ENCODE measurements around the gene PIF1. TPM values are rescaled to one million over a fixed set of nuclear protein-coding genes. Genes with fewer than 3 reads are reported as not detected.

PIF1 gene
- total RNA-seq, 1 donor from 2014 or later: 2.1 TPM

DNA sequence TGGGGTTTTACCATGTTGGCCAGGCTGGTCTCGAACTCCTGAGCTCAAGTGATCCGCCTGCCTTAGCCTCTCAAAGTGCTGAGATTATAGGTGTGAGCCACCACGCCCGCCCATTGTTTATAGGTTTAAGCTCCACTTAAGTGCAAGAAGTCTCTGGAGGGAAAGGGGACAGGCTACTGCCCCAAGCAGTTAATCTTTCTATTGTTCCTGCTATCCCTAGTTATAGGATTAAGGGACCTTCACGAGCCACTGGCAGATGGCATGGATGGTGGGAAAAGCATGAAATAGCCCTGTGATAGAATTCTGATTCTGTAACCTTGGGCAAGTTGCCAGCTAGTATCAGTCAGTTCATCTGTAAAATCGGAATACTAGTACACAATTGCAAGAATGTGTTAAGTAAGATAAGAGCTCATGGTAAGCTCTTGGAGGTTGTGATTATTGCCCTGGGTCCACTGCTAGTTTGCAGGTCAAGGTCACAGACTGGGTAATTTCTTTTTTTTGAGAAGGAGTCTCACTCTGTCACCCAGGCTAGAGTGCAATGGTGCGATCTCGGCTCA lies 44.8 kb downstream of the PIF1 start:
- H3K4me3 ChIP-seq (ENCODE audit: low read length in 3 of 3): no peak overlapping the region

DNA sequence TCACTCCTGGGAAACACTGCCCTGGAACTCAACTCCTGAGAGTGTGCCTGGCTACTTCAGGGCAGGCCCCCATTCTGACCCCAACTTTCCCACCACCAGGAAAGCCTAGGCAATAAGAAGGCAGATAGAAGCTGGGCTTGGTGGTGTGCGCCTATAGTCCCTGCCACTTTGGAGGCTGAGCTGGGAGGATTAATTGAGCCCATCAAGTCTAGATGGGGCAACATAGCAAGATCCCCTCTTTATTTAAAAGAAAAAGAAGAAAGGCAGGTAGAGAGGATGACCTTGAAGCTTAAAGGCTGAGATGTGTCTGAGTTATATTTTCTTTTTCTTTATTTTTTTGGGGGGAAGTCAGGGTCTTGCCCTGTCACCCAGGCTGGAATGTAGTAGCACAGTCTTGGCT lies 45.8 kb downstream of the PIF1 start:
- H3K27ac ChIP-seq (ENCODE audit: low read depth, low read length): no peak overlapping the region
- no peaks in the 10 kb centered on the region for H3K36me3 ChIP-seq (ENCODE audit: control insufficient read depth in 3 of 3, insufficient read depth in 3 of 3, low read length in 3 of 3)
- H3K9ac ChIP-seq (ENCODE audit: low read depth in 1 of 3, low read length in 3 of 3): no peak overlapping the region
- no peak overlapping the region for H3K4me3 ChIP-seq (ENCODE audit: low read length in 3 of 3)
- peaks cover 3 to 5% (median 4%) of the 10 kb centered on the region in 3 donors for H3K4me1 ChIP-seq (ENCODE audit: control insufficient read depth in 3 of 3, insufficient read depth in 3 of 3, low read length in 3 of 3)
- H3K9me3 ChIP-seq (ENCODE audit: control insufficient read depth in 3 of 3, low read length in 3 of 3): no peaks in the 10 kb centered on the region
- H3K27me3 ChIP-seq (ENCODE audit: control insufficient read depth in 3 of 3, insufficient read depth in 3 of 3, low read length in 3 of 3): peaks cover 0 to 9% (median 6%) of the 10 kb centered on the region in 3 donors

More for the DNA sequence above, 44.8 kb downstream of the PIF1 start:
- Histone ChIP-seq H3K36me3 (ENCODE audit: control insufficient read depth in 3 of 3, insufficient read depth in 3 of 3, low read length in 3 of 3) (no peaks in the 10 kb centered on the region), H3K27ac (ENCODE audit: low read depth, low read length) (no peak overlapping the region), H3K27me3 (ENCODE audit: control insufficient read depth in 3 of 3, insufficient read depth in 3 of 3, low read length in 3 of 3) (peaks cover 0 to 9% (median 6%) of the 10 kb centered on the region in 3 donors), H3K9ac (ENCODE audit: low read depth in 1 of 3, low read length in 3 of 3) (no peak overlapping the region), H3K9me3 (ENCODE audit: control insufficient read depth in 3 of 3, low read length in 3 of 3) (no peaks in the 10 kb centered on the region), H3K4me1 (ENCODE audit: control insufficient read depth in 3 of 3, insufficient read depth in 3 of 3, low read length in 3 of 3) (peaks cover 3 to 5% (median 4%) of the 10 kb centered on the region in 3 donors)

DNA sequence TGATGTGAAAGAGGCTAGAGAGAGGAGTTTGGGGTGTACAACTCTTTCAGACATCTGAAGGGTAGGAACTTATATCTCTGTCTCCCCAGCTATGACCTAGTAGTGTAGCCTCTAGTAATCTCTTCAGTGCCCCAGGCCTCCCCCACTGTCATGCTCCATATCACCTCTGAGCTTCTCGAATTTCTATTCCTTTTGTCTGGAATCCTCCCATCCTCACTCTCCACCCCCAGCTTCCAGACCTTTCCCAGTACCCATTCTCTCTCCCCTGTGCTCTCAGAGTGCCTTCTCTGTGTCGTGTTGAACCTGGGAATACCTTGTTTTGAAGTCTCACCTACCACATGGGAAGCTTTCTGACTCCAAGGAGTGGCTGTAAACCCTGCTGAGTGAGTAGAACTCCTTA lies 46.4 kb downstream of the PIF1 start:
- Histone ChIP-seq H3K27me3 (ENCODE audit: control insufficient read depth in 3 of 3, insufficient read depth in 3 of 3, low read length in 3 of 3) (peaks cover 0 to 13% (median 6%) of the 10 kb centered on the region in 3 donors), H3K4me3 (ENCODE audit: low read length in 3 of 3) (no peak overlapping the region), H3K27ac (ENCODE audit: low read depth, low read length) (no peak overlapping the region), H3K36me3 (ENCODE audit: control insufficient read depth in 3 of 3, insufficient read depth in 3 of 3, low read length in 3 of 3) (no peaks in the 10 kb centered on the region), H3K4me1 (ENCODE audit: control insufficient read depth in 3 of 3, insufficient read depth in 3 of 3, low read length in 3 of 3) (peaks cover 3 to 5% (median 4%) of the 10 kb centered on the region in 3 donors), H3K9me3 (ENCODE audit: control insufficient read depth in 3 of 3, low read length in 3 of 3) (no peaks in the 10 kb centered on the region), H3K9ac (ENCODE audit: low read depth in 1 of 3, low read length in 3 of 3) (no peak overlapping the region)

DNA sequence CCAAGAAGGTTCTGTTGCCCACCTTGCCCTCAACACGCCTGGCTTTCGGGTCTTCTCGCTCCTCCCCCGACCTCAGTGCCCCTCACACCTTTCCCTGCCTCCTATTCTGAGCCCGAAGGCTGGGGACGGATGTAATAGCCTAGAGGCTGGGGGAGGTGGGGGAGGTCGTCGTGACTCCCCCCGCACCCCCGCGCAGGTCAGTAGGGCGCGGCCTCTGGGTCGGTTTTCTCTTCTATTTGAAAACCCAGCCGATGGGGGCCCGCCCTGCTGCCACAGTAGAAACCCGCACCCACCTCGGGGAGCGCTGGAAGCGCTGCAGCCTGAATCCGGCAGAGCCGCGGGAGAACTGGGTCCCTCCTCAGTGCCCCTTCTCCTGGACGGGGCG lies 49.1 kb downstream of the PIF1 start:
- peaks cover 0 to 18% (median 6%) of the 10 kb centered on the region in 3 donors for H3K27me3 ChIP-seq (ENCODE audit: control insufficient read depth in 3 of 3, insufficient read depth in 3 of 3, low read length in 3 of 3)
- peak overlapping the region in 1 of 3 donors; percentile 60 for H3K9ac ChIP-seq (ENCODE audit: low read depth in 1 of 3, low read length in 3 of 3)
- H3K4me3 ChIP-seq (ENCODE audit: low read length in 3 of 3): peak overlapping the region; percentile 35 to 54 (median 43)
- H3K9me3 ChIP-seq (ENCODE audit: control insufficient read depth in 3 of 3, low read length in 3 of 3): no peaks in the 10 kb centered on the region
- H3K27ac ChIP-seq (ENCODE audit: low read depth, low read length): no peak overlapping the region
- no peaks in the 10 kb centered on the region for H3K36me3 ChIP-seq (ENCODE audit: control insufficient read depth in 3 of 3, insufficient read depth in 3 of 3, low read length in 3 of 3)
- H3K4me1 ChIP-seq (ENCODE audit: control insufficient read depth in 3 of 3, insufficient read depth in 3 of 3, low read length in 3 of 3): peaks cover 3 to 5% (median 4%) of the 10 kb centered on the region in 3 donors

DNA sequence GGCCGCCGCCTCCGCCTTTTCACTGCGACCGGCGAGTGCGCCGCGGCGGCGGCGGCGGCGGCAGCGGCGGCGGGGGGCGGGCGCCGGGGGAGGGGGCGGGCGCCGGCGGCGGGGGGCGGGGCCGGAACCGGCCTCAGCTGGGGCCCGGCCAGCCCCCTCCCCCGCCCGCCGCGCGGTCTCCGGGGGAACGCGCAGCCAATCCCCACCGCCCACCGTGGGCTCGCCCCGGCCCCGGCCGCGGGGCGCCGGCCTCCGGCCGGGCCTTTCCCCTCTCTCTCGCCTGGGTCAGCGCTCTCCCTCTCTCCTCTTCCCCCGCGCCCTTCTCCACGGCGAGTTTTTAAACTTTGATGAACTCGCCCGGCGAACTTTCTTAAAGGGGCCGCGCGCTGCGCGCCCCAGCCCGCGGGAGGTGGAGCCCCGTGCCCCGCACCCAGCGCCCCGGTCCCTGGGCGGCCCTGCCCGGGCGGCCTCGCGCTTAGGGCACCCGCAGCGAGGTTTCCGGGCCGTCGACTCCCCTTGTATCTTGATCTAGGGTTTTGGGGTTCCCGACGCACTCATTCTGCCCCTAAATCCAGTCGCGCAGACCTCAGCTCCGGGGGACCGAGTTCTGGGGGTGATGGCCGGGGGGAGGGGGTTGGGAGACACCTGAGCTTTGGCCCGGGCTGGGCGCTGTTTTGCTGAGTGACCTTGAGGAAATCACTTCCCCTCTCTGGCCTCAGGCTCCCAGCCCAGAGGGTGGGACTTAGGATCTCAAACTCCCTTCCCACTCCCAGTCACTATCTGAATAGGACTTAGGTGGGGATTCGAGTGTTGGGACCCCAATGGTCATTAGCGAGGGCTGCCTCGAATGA lies 49.7 kb downstream of the PIF1 start, which contains the start of gene RBPMS2:
Gene RBPMS2 (minus strand): TSS at position 39 of the 851 bp plus-strand sequence. CDS start 270 bp downstream, outside the sequence.
- no peaks in the 10 kb centered on the region for H3K9me3 ChIP-seq (ENCODE audit: control insufficient read depth in 3 of 3, low read length in 3 of 3)
- peak within 1 kb of the TSS; percentile 43 to 54 (median 52) for H3K4me3 ChIP-seq (ENCODE audit: low read length in 3 of 3)
- H3K9ac ChIP-seq (ENCODE audit: low read depth in 1 of 3, low read length in 3 of 3): peak within 1 kb of the TSS in 2 of 3 donors; percentile 57 to 60
- no peaks in the 10 kb centered on the region for H3K36me3 ChIP-seq (ENCODE audit: control insufficient read depth in 3 of 3, insufficient read depth in 3 of 3, low read length in 3 of 3)
- peaks cover 3 to 5% (median 4%) of the 10 kb centered on the region in 3 donors for H3K4me1 ChIP-seq (ENCODE audit: control insufficient read depth in 3 of 3, insufficient read depth in 3 of 3, low read length in 3 of 3)
- H3K27ac ChIP-seq (ENCODE audit: low read depth, low read length): peak within 1 kb of the TSS; percentile 64
- H3K27me3 ChIP-seq (ENCODE audit: control insufficient read depth in 3 of 3, insufficient read depth in 3 of 3, low read length in 3 of 3): peaks cover 0 to 18% (median 6%) of the 10 kb centered on the region in 3 donors

DNA sequence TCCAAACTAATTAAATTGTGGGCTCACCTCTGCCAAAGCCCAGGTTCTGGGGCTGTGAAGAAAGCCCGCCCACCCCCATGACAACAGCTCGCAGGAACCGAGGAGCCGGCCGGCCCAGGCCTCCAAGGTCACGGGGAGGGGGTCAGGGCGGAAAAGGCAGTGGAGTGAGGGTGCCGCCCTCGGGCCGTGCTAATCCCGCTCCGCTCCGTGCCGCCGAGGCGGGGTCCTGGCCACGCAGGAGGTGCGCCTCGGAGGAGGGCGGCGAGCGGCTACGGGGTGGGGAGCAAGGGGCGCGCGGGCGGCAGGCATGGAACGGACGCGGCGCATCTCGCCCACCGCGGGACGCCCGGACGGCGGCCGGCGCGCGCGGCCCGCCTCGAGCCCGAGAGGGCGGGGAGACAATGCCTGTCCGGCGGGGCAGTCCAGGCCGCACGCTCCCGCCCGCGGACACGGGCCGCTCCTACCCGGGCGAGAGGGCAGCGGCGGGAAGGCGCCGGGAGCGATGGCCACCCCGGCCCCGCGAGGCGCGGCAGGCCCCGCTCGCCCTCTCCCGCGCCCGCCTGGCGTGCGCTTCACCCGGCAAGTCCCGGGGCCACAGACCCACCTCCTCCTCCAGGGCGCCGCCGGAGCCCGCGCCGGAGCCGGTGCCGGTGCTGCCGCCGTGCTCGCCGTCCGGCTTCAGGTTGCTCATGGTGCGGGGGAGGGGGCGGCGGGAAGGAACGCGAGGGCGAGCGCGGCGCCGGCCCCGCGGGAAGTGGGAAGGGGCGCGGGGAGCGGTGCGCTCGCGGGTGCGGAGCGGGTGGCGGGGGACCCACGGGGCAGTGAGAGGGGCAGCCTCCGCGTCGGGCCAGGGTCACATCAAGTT lies 50.6 kb downstream of the PIF1 start:
- Histone ChIP-seq H3K9me3 (ENCODE audit: control insufficient read depth in 3 of 3, low read length in 3 of 3) (no peaks in the 10 kb centered on the region), H3K27ac (ENCODE audit: low read depth, low read length) (peak overlapping the region; percentile 64)

DNA sequence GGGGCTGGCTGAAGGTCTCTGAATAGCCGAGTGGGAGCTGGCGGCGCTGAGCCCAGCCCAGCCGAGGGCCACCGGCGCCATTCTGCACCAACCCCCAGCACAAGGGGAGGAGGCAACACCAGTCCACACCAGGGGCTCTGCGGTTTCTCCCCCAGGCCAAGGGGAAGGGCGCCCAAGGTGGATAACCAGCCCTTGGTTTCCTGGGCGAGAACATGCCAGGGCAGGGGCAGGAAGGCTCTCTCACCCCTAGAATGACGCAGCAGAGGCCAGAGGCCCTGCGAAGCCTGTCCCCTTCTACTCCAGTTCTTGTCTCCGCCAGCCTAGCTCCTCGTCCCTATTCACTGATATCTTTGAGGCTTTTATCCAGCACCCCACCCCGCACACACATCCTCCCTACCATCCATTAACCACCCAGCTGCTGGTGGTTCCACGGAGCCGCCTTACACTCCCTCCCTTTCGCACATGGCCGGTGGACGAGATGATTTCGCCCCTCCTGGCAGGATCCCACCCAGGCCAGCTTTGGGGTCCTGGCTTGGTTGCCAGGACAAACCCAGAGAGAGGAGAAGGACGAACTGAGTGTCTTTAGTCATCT lies 51.3 kb downstream of the PIF1 start:
- Histone ChIP-seq H3K4me1 (ENCODE audit: control insufficient read depth in 3 of 3, insufficient read depth in 3 of 3, low read length in 3 of 3) (peaks cover 3 to 5% (median 4%) of the 10 kb centered on the region in 3 donors), H3K9ac (ENCODE audit: low read depth in 1 of 3, low read length in 3 of 3) (peak overlapping the region in 1 of 3 donors; percentile 60), H3K36me3 (ENCODE audit: control insufficient read depth in 3 of 3, insufficient read depth in 3 of 3, low read length in 3 of 3) (no peaks in the 10 kb centered on the region), H3K9me3 (ENCODE audit: control insufficient read depth in 3 of 3, low read length in 3 of 3) (no peaks in the 10 kb centered on the region), H3K27me3 (ENCODE audit: control insufficient read depth in 3 of 3, insufficient read depth in 3 of 3, low read length in 3 of 3) (peaks cover 0 to 18% (median 6%) of the 10 kb centered on the region in 3 donors), H3K4me3 (ENCODE audit: low read length in 3 of 3) (peak overlapping the region in 1 of 3 donors; percentile 36), H3K27ac (ENCODE audit: low read depth, low read length) (peak overlapping the region; percentile 64)

More for the DNA sequence above, 50.6 kb downstream of the PIF1 start:
- peak overlapping the region in 1 of 3 donors; percentile 60 for H3K9ac ChIP-seq (ENCODE audit: low read depth in 1 of 3, low read length in 3 of 3)
- H3K27me3 ChIP-seq (ENCODE audit: control insufficient read depth in 3 of 3, insufficient read depth in 3 of 3, low read length in 3 of 3): peaks cover 0 to 18% (median 6%) of the 10 kb centered on the region in 3 donors
- H3K36me3 ChIP-seq (ENCODE audit: control insufficient read depth in 3 of 3, insufficient read depth in 3 of 3, low read length in 3 of 3): no peaks in the 10 kb centered on the region
- peaks cover 3 to 5% (median 4%) of the 10 kb centered on the region in 3 donors for H3K4me1 ChIP-seq (ENCODE audit: control insufficient read depth in 3 of 3, insufficient read depth in 3 of 3, low read length in 3 of 3)
- peak overlapping the region in 2 of 3 donors; percentile 36 to 49 for H3K4me3 ChIP-seq (ENCODE audit: low read length in 3 of 3)

DNA sequence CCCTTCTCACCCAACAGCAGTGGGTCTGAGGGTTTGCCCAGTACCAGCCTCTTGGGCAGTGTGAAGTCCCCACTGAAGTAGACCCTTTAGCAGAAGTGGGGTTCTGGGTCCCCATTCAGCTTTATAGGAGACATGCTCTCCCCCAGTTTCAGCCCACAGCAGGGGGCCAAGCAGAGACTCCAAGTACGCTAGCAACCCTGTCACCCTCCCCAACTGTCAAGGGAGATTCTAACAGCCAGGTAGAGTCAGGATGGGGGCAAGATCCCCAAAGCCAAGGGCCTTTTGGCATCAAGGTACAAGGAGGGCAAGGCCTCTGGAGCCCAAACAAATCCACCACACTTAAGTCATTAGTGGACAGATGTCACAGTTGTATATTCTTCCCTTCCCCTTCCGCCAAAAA lies 51.8 kb downstream of the PIF1 start:
- H3K4me1 ChIP-seq (ENCODE audit: control insufficient read depth in 3 of 3, insufficient read depth in 3 of 3, low read length in 3 of 3): peaks cover 3 to 5% (median 4%) of the 10 kb centered on the region in 3 donors
- no peaks in the 10 kb centered on the region for H3K36me3 ChIP-seq (ENCODE audit: control insufficient read depth in 3 of 3, insufficient read depth in 3 of 3, low read length in 3 of 3)
- H3K9ac ChIP-seq (ENCODE audit: low read depth in 1 of 3, low read length in 3 of 3): no peak overlapping the region
- H3K4me3 ChIP-seq (ENCODE audit: low read length in 3 of 3): no peak overlapping the region
- H3K27ac ChIP-seq (ENCODE audit: low read depth, low read length): no peak overlapping the region
- peaks cover 0 to 18% (median 6%) of the 10 kb centered on the region in 3 donors for H3K27me3 ChIP-seq (ENCODE audit: control insufficient read depth in 3 of 3, insufficient read depth in 3 of 3, low read length in 3 of 3)
- no peaks in the 10 kb centered on the region for H3K9me3 ChIP-seq (ENCODE audit: control insufficient read depth in 3 of 3, low read length in 3 of 3)

DNA sequence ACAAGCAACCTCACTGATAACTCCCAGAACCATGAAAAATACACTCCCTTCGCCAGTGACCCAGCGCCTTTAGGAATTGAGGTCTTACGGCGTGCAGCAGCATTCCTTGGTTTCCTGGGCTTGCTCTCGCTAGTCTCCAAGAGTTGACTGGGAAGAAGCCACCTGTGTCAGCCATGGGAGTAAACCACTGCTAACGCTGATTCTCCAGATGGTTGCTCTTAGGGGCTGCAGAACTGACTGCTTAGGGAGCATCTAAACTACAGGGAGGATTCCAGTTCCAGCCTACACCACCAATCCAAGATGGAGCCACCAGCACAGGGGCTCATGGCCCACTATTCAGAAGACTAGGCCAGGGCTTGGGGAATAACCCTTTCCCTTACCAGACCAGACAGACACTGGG lies 52.5 kb downstream of the PIF1 start:
- no peaks in the 10 kb centered on the region for H3K36me3 ChIP-seq (ENCODE audit: control insufficient read depth in 3 of 3, insufficient read depth in 3 of 3, low read length in 3 of 3)
- H3K27ac ChIP-seq (ENCODE audit: low read depth, low read length): no peak overlapping the region
- H3K9me3 ChIP-seq (ENCODE audit: control insufficient read depth in 3 of 3, low read length in 3 of 3): no peaks in the 10 kb centered on the region
- peaks cover 3 to 5% (median 4%) of the 10 kb centered on the region in 3 donors for H3K4me1 ChIP-seq (ENCODE audit: control insufficient read depth in 3 of 3, insufficient read depth in 3 of 3, low read length in 3 of 3)
- no peak overlapping the region for H3K9ac ChIP-seq (ENCODE audit: low read depth in 1 of 3, low read length in 3 of 3)
- no peak overlapping the region for H3K4me3 ChIP-seq (ENCODE audit: low read length in 3 of 3)
- H3K27me3 ChIP-seq (ENCODE audit: control insufficient read depth in 3 of 3, insufficient read depth in 3 of 3, low read length in 3 of 3): peaks cover 0 to 18% (median 6%) of the 10 kb centered on the region in 3 donors

Data from skeletal muscle tissue (tissue), 4 donors.